ENCODE data around the gene NR1D1.

Gene NR1D1

GRCh38 chr17:40104594-40105486, 4.5 kb upstream of the NR1D1 start:
- CTCF ChIA-PET: no interaction called here
- no peak for TF ChIP-seq PKNOX1 (IDR thresholded peaks at IDR 0.05)
- no peak for DNase-seq (ENCODE audit: extremely low spot score)
- POLR2A ChIA-PET: interaction anchor here (1.0 to 6.7 kb wide), 2 partner anchors 8 to 9 kb away, joined by 5 to 95 read pairs; no protein-coding TSS in a partner anchor

- ChIA-PET POLR2A (interaction anchor here (0.9 to 6.7 kb wide), 4 partner anchors 9 to 50 kb away, joined by 3 to 95 read pairs (median 6); partner anchors contain the start of genes CASC3 and MED24), CTCF (interaction anchor here (0.6 to 4.0 kb wide), 5 partner anchors 8 to 65 kb away, joined by 3 to 19 read pairs (median 4); no protein-coding TSS in a partner anchor)
- DNase-seq (ENCODE audit: extremely low spot score): no peak
- no peak for TF ChIP-seq TARDBP (IDR thresholded peaks at IDR 0.05)
- TF ChIP-seq ZNF384 (IDR thresholded peaks at IDR 0.05): no peak
- TF ChIP-seq FOXA1 (IDR thresholded peaks at IDR 0.05): no peak
- no peak for TF ChIP-seq HDGF (IDR thresholded peaks at IDR 0.05; ENCODE audit: borderline replicate concordance)
- no peak for TF ChIP-seq ELF4 (IDR thresholded peaks at IDR 0.05)
- TF ChIP-seq NFRKB (IDR thresholded peaks at IDR 0.05): no peak
- TF ChIP-seq FOXK2 (IDR thresholded peaks at IDR 0.05): no peak
- TF ChIP-seq SUZ12 (IDR thresholded peaks at IDR 0.05): no peak
- no peak for TF ChIP-seq PKNOX1 (IDR thresholded peaks at IDR 0.05)
These were observed 3.3 kb upstream of the NR1D1 start for GRCh38 chr17:40103688-40104087.

GRCh38 chr17:40103071-40103661, 2.8 kb upstream of the NR1D1 start:
- POLR2A ChIA-PET: interaction anchor here (0.6 to 6.7 kb wide), 5 partner anchors 9 to 137 kb away, joined by 3 to 95 read pairs (median 4); partner anchors contain the start of genes CASC3 and MED24
- TF ChIP-seq FOXM1 (IDR thresholded peaks at IDR 0.05; ENCODE audit: borderline replicate concordance): no peak
- TF ChIP-seq LEF1 (IDR thresholded peaks at IDR 0.05; ENCODE audit: borderline replicate concordance): no peak
- no peak for TF ChIP-seq TARDBP (IDR thresholded peaks at IDR 0.05)
- no peak for TF ChIP-seq CTBP1 (IDR thresholded peaks at IDR 0.05; ENCODE audit: borderline replicate concordance)
- no peak for TF ChIP-seq HDGF (IDR thresholded peaks at IDR 0.05; ENCODE audit: borderline replicate concordance)
- TF ChIP-seq ARNT (IDR thresholded peaks at IDR 0.05): no peak
- TF ChIP-seq SP1 (IDR thresholded peaks at IDR 0.05): no peak
- no peak for TF ChIP-seq L3MBTL2 (conservative IDR thresholded peaks at IDR 0.05)
- no peak for DNase-seq (ENCODE audit: extremely low spot score)
- CTCF ChIA-PET: interaction anchor here (0.6 to 4.0 kb wide), 7 partner anchors 8 to 65 kb away, joined by 3 to 19 read pairs (median 4); no protein-coding TSS in a partner anchor

- ChIA-PET POLR2A (interaction anchor here (0.9 to 6.7 kb wide), 9 partner anchors 11 to 89 kb away, joined by 3 to 95 read pairs (median 6); partner anchors contain the start of genes CASC3 and MED24), CTCF (interaction anchor here (1.0 to 4.0 kb wide), 7 partner anchors 9 to 67 kb away, joined by 3 to 19 read pairs (median 4); partner anchors contain the start of gene MED24)
- no peak for TF ChIP-seq HDGF (IDR thresholded peaks at IDR 0.05; ENCODE audit: borderline replicate concordance)
- no peak for TF ChIP-seq ARNT (IDR thresholded peaks at IDR 0.05)
- TF ChIP-seq LEF1 (IDR thresholded peaks at IDR 0.05; ENCODE audit: borderline replicate concordance): no peak
- TF ChIP-seq ELF4 (IDR thresholded peaks at IDR 0.05): no peak
- no peak for TF ChIP-seq NFRKB (IDR thresholded peaks at IDR 0.05)
- TF ChIP-seq PKNOX1 (IDR thresholded peaks at IDR 0.05): no peak
- TF ChIP-seq ZNF384 (IDR thresholded peaks at IDR 0.05): no peak
- TF ChIP-seq TARDBP (IDR thresholded peaks at IDR 0.05): no peak
- TF ChIP-seq SP1 (IDR thresholded peaks at IDR 0.05): no peak
- no peak for DNase-seq (ENCODE audit: extremely low spot score)
These were observed 1.2 kb upstream of the NR1D1 start for GRCh38 chr17:40101367-40102210.

- POLR2A ChIA-PET: interaction anchor here (0.6 to 6.7 kb wide), 16 partner anchors 11 to 88 kb away, joined by 3 to 95 read pairs (median 4); partner anchors contain the start of genes CASC3 and MED24
These were observed 429 bp upstream of the NR1D1 start for GRCh38 chr17:40100669-40101366.

More at GRCh38 chr17:40100669-40101366, 429 bp upstream of the NR1D1 start:
- CTCF ChIA-PET: interaction anchor here (0.8 to 4.0 kb wide), 12 partner anchors 10 to 87 kb away, joined by 3 to 19 read pairs (median 3); partner anchors contain the start of gene MED24
- TF ChIP-seq L3MBTL2 (conservative IDR thresholded peaks at IDR 0.05) (peak; percentile 98), SP1 (IDR thresholded peaks at IDR 0.05) (no peak)
- DNase-seq (ENCODE audit: extremely low spot score): peak; percentile 93
